ENCODE measurements around the gene ITGB4.

GRCh38 chr17:75765981-75766380, 44.7 kb downstream of the ITGB4 start:
- TF ChIP-seq POLR2A (IDR thresholded peaks at IDR 0.05; ENCODE audit: low read length) (no peak), GATA1 (IDR thresholded peaks at IDR 0.05; ENCODE audit: low read depth, low read length) (no peak)

Data from erythroblast (primary cell).